HEK293 (cell line): Measurements from ENCODE around the gene MAST2.
A peak's percentile ranks its signal among the peaks of the same experiment; 100 is the strongest.

ENCODE experiments used
- CTCF ChIA-PET: fragments of 350-600 bp; formaldehyde crosslinking; extraction: SDS; loops from one replicate; lab custom pipeline; 2021; ENCODE audit warnings: antibody characterized with exemption; lab: Yijun Ruan, JAX
- POLR2A ChIA-PET: fragments of 300-600 bp; formaldehyde crosslinking; extraction: SDS; loops from one replicate; lab custom pipeline; 2020; ENCODE audit warnings: antibody characterized with exemption, inconsistent platforms; lab: Yijun Ruan, JAX
- H3K27ac ChIP-seq: fragments of 200-500 bp; sonication (Bioruptor generic); 2 replicates; pipeline ENCODE4 v1.5.1; 2014; ENCODE audit warnings: low read depth, low read length, control low read depth, inconsistent platforms; ENCODE audit errors: extremely low read depth
- H3K36me3 ChIP-seq, 2 experiments: fragments of 200-500 bp in 1 of 2; sonication (Bioruptor generic) in 1 of 2; 1 replicate in 1 of 2; 2 replicates in 1 of 2; pipeline ENCODE4 v1.5.1; 2014 to 2017; ENCODE audit warnings: inconsistent platforms in 2 of 2, low read length in 2 of 2; ENCODE audit not compliant: control insufficient read depth in 2 of 2, insufficient read depth in 1 of 2
- H3K4me1 ChIP-seq: fragments of 200-500 bp; sonication (Bioruptor generic); 2 replicates; pipeline ENCODE4 v1.5.1; 2014; ENCODE audit warnings: mild to moderate bottlenecking, low read length, inconsistent platforms; ENCODE audit not compliant: control insufficient read depth, insufficient read depth
- H3K4me3 ChIP-seq: 2 replicates; pipeline ENCODE4 v1.5.1; 2011; ENCODE audit warnings: low read depth, mild to moderate bottlenecking, control low read depth, low read length, moderate library complexity
- H3K9me3 ChIP-seq: fragments of 200-500 bp; sonication (Bioruptor generic); 2 replicates; pipeline ENCODE4 v1.5.1; 2014; ENCODE audit warnings: low read depth, low read length, inconsistent platforms; ENCODE audit not compliant: control insufficient read depth, insufficient read depth
- TCF7L2 ChIP-seq: IDR thresholded peaks from 2 replicates; pipeline ENCODE4 v1.6.1; 2011; ENCODE audit warnings: low read depth, mild to moderate bottlenecking, inconsistent platforms, low read length, moderate library complexity, borderline replicate concordance
- ZNF211 ChIP-seq: fragments of 450-650 bp; formaldehyde crosslinking; IDR thresholded peaks from 2 replicates; pipeline ENCODE4 v1.5.1; 2016; ENCODE audit warnings: low read depth, missing biosample characterization, missing genetic modification characterization
- ZNF830 ChIP-seq: fragments of 450-650 bp; IDR thresholded peaks from 2 replicates; pipeline ENCODE4 v1.5.0; 2018; ENCODE audit warnings: missing biosample characterization, missing genetic modification characterization, low read depth, mild to moderate bottlenecking, moderate library complexity
- TF ChIP-seq, protein P1 (sequence below): fragments of 450-650 bp; formaldehyde crosslinking; IDR thresholded peaks from 2 replicates; pipeline ENCODE4 v1.5.1; 2016; ENCODE audit warnings: missing biosample characterization, missing genetic modification characterization, borderline replicate concordance
- TF ChIP-seq, protein P2 (sequence below): fragments of 450-650 bp; formaldehyde crosslinking; IDR thresholded peaks from 2 replicates; pipeline ENCODE4 v1.5.1; 2016; ENCODE audit warnings: missing biosample characterization, missing genetic modification characterization
- TF ChIP-seq, protein P3 (sequence below): fragments of 450-650 bp; formaldehyde crosslinking; IDR thresholded peaks from 2 replicates; pipeline ENCODE4 v1.5.1; 2016; ENCODE audit warnings: missing biosample characterization, missing genetic modification characterization
- TF ChIP-seq, protein P4 (sequence below): fragments of 450-650 bp; formaldehyde crosslinking; IDR thresholded peaks from 2 replicates; pipeline ENCODE4 v1.5.1; 2016; ENCODE audit warnings: missing biosample characterization, missing genetic modification characterization
- TF ChIP-seq, protein P5 (sequence below): fragments of 450-650 bp; formaldehyde crosslinking; IDR thresholded peaks from 2 replicates; pipeline ENCODE4 v1.5.1; 2016; ENCODE audit warnings: missing biosample characterization, missing genetic modification characterization, low read depth
- TF ChIP-seq, protein P6 (sequence below): fragments of 450-650 bp; formaldehyde crosslinking; IDR thresholded peaks from 2 replicates; pipeline ENCODE4 v1.5.1; 2016; ENCODE audit warnings: missing biosample characterization, missing genetic modification characterization, borderline replicate concordance

MAST2 gene

DNA sequence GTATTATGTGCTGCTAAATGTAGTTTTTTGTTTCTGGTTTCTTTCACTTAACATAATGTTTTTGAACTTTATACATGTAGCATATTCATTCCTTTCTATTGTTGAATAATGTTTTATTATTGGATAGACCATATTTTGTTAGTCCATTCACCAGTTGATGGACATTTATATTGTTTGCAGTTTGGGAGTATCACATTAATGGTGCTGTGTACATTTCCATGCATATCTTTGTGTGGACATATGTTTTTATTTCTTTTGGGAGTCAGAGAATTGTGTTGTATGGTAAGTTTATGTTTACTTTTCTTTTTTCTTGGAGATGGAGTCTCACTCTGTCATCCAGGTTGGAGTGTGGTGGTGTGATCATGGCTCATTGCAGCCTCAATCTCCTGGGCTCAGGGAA is 134.6 kb downstream of the MAST2 start:
- CTCF ChIA-PET = no interaction called here
- no peaks in the 10 kb centered on the region; a peak in 1 of 3 replicates for H3K36me3 ChIP-seq
- H3K9me3 ChIP-seq = no peaks in the 10 kb centered on the region
- TF ChIP-seq, protein P1, sequence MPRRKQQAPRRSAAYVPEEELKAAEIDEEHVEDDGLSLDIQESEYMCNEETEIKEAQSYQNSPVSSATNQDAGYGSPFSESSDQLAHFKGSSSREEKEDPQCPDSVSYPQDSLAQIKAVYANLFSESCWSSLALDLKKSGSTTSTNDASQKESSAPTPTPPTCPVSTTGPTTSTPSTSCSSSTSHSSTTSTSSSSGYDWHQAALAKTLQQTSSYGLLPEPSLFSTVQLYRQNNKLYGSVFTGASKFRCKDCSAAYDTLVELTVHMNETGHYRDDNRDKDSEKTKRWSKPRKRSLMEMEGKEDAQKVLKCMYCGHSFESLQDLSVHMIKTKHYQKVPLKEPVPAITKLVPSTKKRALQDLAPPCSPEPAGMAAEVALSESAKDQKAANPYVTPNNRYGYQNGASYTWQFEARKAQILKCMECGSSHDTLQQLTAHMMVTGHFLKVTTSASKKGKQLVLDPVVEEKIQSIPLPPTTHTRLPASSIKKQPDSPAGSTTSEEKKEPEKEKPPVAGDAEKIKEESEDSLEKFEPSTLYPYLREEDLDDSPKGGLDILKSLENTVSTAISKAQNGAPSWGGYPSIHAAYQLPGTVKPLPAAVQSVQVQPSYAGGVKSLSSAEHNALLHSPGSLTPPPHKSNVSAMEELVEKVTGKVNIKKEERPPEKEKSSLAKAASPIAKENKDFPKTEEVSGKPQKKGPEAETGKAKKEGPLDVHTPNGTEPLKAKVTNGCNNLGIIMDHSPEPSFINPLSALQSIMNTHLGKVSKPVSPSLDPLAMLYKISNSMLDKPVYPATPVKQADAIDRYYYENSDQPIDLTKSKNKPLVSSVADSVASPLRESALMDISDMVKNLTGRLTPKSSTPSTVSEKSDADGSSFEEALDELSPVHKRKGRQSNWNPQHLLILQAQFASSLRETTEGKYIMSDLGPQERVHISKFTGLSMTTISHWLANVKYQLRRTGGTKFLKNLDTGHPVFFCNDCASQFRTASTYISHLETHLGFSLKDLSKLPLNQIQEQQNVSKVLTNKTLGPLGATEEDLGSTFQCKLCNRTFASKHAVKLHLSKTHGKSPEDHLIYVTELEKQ = no peak
- TF ChIP-seq, protein P2, sequence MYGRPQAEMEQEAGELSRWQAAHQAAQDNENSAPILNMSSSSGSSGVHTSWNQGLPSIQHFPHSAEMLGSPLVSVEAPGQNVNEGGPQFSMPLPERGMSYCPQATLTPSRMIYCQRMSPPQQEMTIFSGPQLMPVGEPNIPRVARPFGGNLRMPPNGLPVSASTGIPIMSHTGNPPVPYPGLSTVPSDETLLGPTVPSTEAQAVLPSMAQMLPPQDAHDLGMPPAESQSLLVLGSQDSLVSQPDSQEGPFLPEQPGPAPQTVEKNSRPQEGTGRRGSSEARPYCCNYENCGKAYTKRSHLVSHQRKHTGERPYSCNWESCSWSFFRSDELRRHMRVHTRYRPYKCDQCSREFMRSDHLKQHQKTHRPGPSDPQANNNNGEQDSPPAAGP (tag by site-specific recombination) = no peak
- TF ChIP-seq ZNF830 (tag by site-specific recombination) = no peak
- TF ChIP-seq, protein P3, sequence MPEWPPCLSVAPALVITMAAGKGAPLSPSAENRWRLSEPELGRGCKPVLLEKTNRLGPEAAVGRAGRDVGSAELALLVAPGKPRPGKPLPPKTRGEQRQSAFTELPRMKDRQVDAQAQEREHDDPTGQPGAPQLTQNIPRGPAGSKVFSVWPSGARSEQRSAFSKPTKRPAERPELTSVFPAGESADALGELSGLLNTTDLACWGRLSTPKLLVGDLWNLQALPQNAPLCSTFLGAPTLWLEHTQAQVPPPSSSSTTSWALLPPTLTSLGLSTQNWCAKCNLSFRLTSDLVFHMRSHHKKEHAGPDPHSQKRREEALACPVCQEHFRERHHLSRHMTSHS (tag by site-specific recombination) = no peak
- TF ChIP-seq, protein P4, sequence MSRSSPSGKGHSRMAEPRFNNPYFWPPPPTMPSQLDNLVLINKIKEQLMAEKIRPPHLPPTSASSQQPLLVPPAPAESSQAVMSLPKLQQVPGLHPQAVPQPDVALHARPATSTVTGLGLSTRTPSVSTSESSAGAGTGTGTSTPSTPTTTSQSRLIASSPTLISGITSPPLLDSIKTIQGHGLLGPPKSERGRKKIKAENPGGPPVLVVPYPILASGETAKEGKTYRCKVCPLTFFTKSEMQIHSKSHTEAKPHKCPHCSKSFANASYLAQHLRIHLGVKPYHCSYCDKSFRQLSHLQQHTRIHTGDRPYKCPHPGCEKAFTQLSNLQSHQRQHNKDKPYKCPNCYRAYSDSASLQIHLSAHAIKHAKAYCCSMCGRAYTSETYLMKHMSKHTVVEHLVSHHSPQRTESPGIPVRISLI = 0 out of 2 replicates have a peak, but pooled peaks have one; percentile 4
- H3K27ac ChIP-seq = no peak overlapping the region
- no peak overlapping the region for H3K4me3 ChIP-seq
- no peaks in the 10 kb centered on the region for H3K4me1 ChIP-seq
- POLR2A ChIA-PET = no interaction called here

DNA sequence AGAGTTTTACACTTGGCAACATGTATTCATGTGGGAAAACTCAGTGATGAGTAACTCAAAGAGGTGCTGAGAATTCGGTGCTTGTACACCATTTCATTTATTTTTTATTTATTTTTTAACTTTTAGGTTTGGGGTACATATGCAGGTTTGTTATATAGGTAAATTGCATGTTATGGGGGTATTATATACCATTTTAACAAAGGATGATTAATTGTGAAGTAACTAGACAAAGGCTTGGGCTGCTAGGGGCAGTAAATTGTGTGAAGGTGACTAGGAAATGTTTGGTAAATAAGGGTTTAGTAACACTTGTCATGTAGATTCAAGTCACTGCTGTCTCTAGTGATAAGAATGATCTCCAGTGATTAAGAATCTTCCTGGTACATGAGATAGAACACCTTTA is 139.0 kb downstream of the MAST2 start:
- no peaks in the 10 kb centered on the region; a peak in 1 of 3 replicates for H3K36me3 ChIP-seq
- H3K9me3 ChIP-seq = no peaks in the 10 kb centered on the region
- no peaks in the 10 kb centered on the region for H3K4me1 ChIP-seq
- CTCF ChIA-PET = interaction anchor here (0.5 kb wide), 1 partner anchor 172 kb away, joined by 3 read pairs; no protein-coding TSS in a partner anchor
- POLR2A ChIA-PET = no interaction called here
- no peak overlapping the region for H3K27ac ChIP-seq
- TF ChIP-seq, protein P5, sequence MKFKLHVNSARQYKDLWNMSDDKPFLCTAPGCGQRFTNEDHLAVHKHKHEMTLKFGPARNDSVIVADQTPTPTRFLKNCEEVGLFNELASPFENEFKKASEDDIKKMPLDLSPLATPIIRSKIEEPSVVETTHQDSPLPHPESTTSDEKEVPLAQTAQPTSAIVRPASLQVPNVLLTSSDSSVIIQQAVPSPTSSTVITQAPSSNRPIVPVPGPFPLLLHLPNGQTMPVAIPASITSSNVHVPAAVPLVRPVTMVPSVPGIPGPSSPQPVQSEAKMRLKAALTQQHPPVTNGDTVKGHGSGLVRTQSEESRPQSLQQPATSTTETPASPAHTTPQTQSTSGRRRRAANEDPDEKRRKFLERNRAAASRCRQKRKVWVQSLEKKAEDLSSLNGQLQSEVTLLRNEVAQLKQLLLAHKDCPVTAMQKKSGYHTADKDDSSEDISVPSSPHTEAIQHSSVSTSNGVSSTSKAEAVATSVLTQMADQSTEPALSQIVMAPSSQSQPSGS = no peak
- no peak for TF ChIP-seq TCF7L2
- TF ChIP-seq, protein P6, sequence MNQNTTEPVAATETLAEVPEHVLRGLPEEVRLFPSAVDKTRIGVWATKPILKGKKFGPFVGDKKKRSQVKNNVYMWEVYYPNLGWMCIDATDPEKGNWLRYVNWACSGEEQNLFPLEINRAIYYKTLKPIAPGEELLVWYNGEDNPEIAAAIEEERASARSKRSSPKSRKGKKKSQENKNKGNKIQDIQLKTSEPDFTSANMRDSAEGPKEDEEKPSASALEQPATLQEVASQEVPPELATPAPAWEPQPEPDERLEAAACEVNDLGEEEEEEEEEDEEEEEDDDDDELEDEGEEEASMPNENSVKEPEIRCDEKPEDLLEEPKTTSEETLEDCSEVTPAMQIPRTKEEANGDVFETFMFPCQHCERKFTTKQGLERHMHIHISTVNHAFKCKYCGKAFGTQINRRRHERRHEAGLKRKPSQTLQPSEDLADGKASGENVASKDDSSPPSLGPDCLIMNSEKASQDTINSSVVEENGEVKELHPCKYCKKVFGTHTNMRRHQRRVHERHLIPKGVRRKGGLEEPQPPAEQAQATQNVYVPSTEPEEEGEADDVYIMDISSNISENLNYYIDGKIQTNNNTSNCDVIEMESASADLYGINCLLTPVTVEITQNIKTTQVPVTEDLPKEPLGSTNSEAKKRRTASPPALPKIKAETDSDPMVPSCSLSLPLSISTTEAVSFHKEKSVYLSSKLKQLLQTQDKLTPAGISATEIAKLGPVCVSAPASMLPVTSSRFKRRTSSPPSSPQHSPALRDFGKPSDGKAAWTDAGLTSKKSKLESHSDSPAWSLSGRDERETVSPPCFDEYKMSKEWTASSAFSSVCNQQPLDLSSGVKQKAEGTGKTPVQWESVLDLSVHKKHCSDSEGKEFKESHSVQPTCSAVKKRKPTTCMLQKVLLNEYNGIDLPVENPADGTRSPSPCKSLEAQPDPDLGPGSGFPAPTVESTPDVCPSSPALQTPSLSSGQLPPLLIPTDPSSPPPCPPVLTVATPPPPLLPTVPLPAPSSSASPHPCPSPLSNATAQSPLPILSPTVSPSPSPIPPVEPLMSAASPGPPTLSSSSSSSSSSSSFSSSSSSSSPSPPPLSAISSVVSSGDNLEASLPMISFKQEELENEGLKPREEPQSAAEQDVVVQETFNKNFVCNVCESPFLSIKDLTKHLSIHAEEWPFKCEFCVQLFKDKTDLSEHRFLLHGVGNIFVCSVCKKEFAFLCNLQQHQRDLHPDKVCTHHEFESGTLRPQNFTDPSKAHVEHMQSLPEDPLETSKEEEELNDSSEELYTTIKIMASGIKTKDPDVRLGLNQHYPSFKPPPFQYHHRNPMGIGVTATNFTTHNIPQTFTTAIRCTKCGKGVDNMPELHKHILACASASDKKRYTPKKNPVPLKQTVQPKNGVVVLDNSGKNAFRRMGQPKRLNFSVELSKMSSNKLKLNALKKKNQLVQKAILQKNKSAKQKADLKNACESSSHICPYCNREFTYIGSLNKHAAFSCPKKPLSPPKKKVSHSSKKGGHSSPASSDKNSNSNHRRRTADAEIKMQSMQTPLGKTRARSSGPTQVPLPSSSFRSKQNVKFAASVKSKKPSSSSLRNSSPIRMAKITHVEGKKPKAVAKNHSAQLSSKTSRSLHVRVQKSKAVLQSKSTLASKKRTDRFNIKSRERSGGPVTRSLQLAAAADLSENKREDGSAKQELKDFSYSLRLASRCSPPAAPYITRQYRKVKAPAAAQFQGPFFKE (tag by site-specific recombination) = no peak
- TF ChIP-seq ZNF211 (tag by site-specific recombination) = peak; percentile 96
- H3K4me3 ChIP-seq = no peak overlapping the region
